ENCODE data around the gene GSTK1. TPM values are rescaled to one million over a fixed set of nuclear protein-coding genes. Genes with fewer than 3 reads are reported as not detected.

The GSTK1 gene
- total RNA-seq, 2 donors from 2014 or later = 214 to 269 TPM

DNA sequence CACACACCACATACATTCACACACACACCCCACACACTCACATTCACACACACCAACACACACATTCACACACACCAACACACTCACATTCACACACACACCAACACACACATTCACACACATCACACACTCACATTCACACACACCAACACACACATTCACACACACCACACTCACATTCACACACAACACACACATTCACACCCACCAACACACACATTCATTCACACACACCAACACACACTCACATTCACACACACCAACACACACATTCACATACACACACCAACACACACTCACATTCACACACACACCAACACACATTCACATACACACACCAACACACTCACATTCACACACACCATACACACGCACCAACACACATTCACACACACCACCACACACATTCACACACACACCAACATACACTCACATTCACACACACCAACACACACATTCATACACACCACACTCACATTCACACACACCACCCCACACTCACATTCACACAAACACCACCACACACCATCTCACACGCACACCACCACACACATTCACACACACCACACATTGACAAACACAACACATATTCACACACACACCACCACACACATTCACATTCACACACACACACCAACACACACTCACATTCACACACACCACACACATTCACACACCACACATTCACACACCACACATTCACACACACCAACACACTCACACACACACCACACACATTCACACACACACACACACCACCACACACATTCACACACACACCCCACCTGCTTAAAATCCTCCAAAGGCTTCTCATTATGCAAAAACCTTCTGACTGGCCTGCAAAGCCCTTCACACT lies 32.4 kb upstream of the GSTK1 start:
- H3K27ac Mint-ChIP-seq = no peak overlapping the region
- H3K27me3 Mint-ChIP-seq = peaks cover 6% of the 10 kb centered on the region
- peaks cover 7% of the 10 kb centered on the region for H3K9me3 Mint-ChIP-seq
- H3K36me3 Mint-ChIP-seq (ENCODE audit: low read depth) = no peaks in the 10 kb centered on the region
- no peak for ATAC-seq (replicated peaks)
- H3K4me3 Mint-ChIP-seq = no peak overlapping the region
- no peaks in the 10 kb centered on the region for H3K4me1 Mint-ChIP-seq

DNA sequence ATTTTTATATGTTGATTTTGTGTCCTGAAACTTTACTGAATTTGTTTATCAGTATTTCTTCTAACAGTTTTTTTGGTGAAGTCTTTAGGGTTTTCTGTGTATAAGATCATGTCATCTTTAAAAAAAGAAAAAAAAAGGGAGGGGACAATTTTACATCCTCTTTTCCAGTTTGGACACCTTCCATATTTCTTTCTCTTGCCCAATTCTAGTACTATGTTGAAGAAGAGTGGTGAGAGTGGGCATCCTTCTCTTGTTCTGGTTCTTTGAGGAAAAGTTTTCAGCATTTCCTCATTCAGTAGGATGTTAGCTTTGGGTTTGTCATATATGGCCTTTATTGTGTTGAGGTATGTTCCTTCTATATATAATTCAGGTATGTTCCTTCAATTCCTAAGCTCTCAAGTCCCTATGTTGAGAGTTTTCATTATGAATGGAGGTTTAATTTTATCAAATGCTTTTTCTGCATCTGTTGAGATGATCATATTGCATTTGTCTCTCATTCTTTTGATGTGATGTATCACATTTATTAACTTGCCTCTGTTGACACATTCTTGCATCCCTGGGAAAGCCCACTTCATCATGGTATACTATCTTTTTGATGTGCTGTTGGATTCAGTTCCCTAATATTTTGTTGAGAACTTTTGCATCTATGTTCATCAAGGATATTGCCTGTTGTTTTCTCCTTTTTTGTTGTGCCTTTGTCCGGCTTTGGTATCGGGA lies 29.3 kb upstream of the GSTK1 start:
- ATAC-seq (replicated peaks) = no peak
- no peaks in the 10 kb centered on the region for H3K36me3 Mint-ChIP-seq (ENCODE audit: low read depth)
- peaks cover 2% of the 10 kb centered on the region for H3K4me1 Mint-ChIP-seq
- H3K4me3 Mint-ChIP-seq = no peak overlapping the region
- peaks cover 24% of the 10 kb centered on the region for H3K9me3 Mint-ChIP-seq
- no peak overlapping the region for H3K27ac Mint-ChIP-seq
- H3K27me3 Mint-ChIP-seq = peaks cover 15% of the 10 kb centered on the region

- ATAC-seq (replicated peaks) = no peak
- Mint-ChIP-seq H3K36me3 (ENCODE audit: low read depth) (no peaks in the 10 kb centered on the region), H3K4me1 (peaks cover 5% of the 10 kb centered on the region), H3K9me3 (peaks cover 24% of the 10 kb centered on the region), H3K27me3 (peaks cover 15% of the 10 kb centered on the region), H3K27ac (no peak overlapping the region), H3K4me3 (no peak overlapping the region)
Observed at GRCh38 chr7:143234533-143234875, 28.7 kb upstream of the GSTK1 start.

DNA sequence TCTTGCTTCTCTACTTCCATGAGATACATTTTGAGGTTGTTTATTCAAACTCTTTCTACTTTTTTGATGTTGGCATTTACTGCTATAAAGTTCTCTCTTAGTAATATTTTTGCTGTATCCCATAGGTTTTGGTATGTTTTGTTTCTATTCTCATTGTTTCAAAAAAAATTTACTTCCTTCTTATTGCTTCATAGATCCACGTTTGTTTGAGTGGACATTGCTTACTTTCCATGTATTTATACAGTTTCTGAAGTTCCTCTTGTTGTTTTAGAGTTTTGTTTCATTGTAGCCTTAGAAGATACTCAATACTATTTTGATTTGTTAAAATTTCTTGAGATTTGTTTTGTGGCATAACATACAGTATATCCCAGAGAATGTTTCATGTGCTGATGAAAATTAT lies 27.7 kb upstream of the GSTK1 start:
- ATAC-seq (replicated peaks) = no peak
- Mint-ChIP-seq H3K9me3 (peaks cover 24% of the 10 kb centered on the region), H3K4me3 (no peak overlapping the region), H3K27ac (no peak overlapping the region), H3K4me1 (peaks cover 5% of the 10 kb centered on the region), H3K36me3 (ENCODE audit: low read depth) (no peaks in the 10 kb centered on the region), H3K27me3 (peaks cover 15% of the 10 kb centered on the region)

DNA sequence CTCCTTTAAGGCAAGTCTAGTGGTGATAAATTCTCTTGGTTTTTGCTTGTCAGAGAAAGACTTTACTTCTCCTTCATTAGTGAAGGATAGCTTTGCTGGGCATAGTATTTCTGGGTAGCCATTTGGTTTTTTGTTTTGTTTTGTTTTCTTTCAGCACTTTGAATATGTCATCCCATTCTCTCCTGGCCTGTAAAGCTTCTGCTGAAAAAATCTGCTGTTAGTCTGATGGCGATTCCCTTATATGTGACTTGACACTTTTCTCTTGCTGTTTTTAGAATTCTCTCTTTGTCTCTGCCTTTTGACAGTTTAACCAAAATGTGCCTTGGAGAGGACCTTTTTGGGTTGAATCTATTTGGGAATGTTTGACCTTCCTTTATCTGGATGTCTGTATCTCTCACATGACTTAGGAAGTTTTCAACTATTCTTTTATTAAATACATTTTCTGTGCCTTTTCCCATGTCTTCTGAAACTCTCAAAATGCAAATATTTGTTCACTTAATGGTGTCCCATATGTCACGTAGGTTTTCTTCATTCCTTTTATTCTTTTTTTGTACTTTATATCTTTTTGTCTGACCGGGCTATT lies 26.7 kb upstream of the GSTK1 start:
- no peak overlapping the region for H3K27ac Mint-ChIP-seq
- peaks cover 15% of the 10 kb centered on the region for H3K27me3 Mint-ChIP-seq
- no peak for ATAC-seq (replicated peaks)
- peaks cover 5% of the 10 kb centered on the region for H3K4me1 Mint-ChIP-seq
- no peaks in the 10 kb centered on the region for H3K36me3 Mint-ChIP-seq (ENCODE audit: low read depth)
- peaks cover 24% of the 10 kb centered on the region for H3K9me3 Mint-ChIP-seq
- H3K4me3 Mint-ChIP-seq = no peak overlapping the region

GRCh38 chr7:143237366-143237765 lies 25.9 kb upstream of the GSTK1 start:
- ATAC-seq (replicated peaks) = no peak
- H3K27me3 Mint-ChIP-seq = peaks cover 15% of the 10 kb centered on the region
- H3K4me3 Mint-ChIP-seq = no peak overlapping the region
- H3K27ac Mint-ChIP-seq = no peak overlapping the region
- peaks cover 5% of the 10 kb centered on the region for H3K4me1 Mint-ChIP-seq
- H3K36me3 Mint-ChIP-seq (ENCODE audit: low read depth) = no peaks in the 10 kb centered on the region
- peaks cover 24% of the 10 kb centered on the region for H3K9me3 Mint-ChIP-seq

- no peaks in the 10 kb centered on the region for H3K36me3 Mint-ChIP-seq (ENCODE audit: low read depth)
- ATAC-seq (replicated peaks) = no peak
- H3K27ac Mint-ChIP-seq = no peak overlapping the region
- H3K27me3 Mint-ChIP-seq = peaks cover 15% of the 10 kb centered on the region
- H3K9me3 Mint-ChIP-seq = peaks cover 24% of the 10 kb centered on the region
- H3K4me1 Mint-ChIP-seq = peaks cover 5% of the 10 kb centered on the region
- no peak overlapping the region for H3K4me3 Mint-ChIP-seq
Observed at GRCh38 chr7:143238289-143238980, 24.8 kb upstream of the GSTK1 start.

DNA sequence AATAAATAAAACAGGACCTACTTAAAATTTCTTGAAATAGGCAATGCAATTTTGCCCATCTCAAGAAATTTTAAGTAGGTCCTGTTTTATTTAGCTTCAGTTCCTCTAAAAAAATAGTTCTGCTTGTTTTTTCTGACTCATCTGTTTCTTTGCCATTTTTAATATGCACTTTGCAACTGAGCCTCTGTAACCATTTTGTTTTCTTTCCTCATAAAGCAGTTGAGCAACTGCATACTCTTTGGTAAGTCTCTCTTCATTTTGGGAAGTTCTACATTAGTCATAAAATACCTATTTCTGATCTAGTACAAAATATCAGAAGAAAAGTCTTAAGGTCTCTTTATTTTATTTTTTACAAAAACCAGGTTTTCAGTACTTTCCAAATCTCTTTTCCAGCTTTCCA lies 23.4 kb upstream of the GSTK1 start:
- Mint-ChIP-seq H3K27ac (peak overlapping the region; percentile 49), H3K36me3 (ENCODE audit: low read depth) (no peaks in the 10 kb centered on the region), H3K9me3 (peaks cover 24% of the 10 kb centered on the region), H3K4me1 (peaks cover 14% of the 10 kb centered on the region), H3K4me3 (no peak overlapping the region), H3K27me3 (peaks cover 15% of the 10 kb centered on the region)
- ATAC-seq (replicated peaks) = peak; percentile 46

DNA sequence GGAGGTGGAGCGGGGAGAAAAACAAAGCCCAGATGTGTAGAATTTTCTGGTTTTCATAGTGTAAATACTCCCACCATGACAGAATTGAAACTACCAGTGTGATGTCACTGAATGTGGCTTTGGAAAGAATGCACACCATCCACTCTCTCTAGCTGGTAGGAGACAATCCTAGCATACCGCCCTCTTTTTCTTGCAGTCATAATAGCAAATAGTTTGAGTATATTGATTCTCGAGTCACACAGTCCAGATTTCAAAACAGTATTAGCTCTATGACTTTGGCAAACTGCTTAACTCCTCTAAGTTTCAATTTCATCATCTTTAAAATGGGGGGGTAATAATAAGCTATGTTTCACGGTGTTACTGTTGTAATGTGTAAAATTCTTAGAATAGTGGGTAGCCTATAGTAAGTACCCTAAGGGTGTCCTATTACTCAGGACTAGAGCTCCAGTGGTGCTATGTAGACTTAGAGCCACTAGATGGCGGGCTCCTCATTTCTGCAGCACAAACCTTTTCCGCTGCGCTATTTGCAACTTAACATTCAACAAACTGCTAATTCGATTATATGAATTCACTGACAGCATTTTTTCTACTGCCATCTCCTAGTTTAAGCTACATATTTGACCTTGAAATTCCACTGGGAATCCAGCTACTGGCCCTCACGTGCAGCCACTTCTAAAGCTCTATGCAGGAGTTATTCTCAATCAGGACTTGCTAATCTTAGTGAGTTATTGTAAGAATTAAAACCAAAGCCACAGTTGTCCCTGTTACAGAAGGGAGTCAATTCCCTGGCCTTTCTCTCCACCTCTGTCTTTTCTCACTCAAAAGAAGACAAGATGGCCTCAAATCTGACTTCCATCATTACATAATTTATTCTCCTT lies 22.7 kb upstream of the GSTK1 start:
- ATAC-seq (replicated peaks) = peak; percentile 71
- peaks cover 20% of the 10 kb centered on the region for H3K9me3 Mint-ChIP-seq
- peak overlapping the region; percentile 50 for H3K4me3 Mint-ChIP-seq
- peaks cover 18% of the 10 kb centered on the region for H3K4me1 Mint-ChIP-seq
- peaks cover 11% of the 10 kb centered on the region for H3K27me3 Mint-ChIP-seq
- no peaks in the 10 kb centered on the region for H3K36me3 Mint-ChIP-seq (ENCODE audit: low read depth)
- peak overlapping the region; percentile 49 for H3K27ac Mint-ChIP-seq

DNA sequence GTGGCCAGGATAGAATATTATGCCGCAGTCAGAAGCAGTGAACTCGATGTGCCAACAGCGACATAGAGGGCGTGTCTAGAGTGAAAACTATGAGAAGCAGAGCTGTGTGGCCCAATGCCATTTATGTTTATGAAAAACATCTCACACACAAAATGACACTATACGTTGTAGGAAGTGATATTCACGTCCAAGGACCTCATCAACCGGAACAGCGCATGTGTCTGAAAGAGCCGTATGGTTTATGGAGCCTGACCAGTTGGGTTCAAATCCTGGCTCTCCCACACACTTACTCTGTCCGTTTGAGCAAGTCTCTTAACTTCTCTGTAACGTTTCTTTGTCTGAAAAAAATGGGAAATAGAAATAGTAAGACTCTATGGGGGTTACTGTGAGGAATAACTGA lies 20.9 kb upstream of the GSTK1 start:
- Mint-ChIP-seq H3K27ac (no peak overlapping the region), H3K4me1 (peaks cover 36% of the 10 kb centered on the region), H3K36me3 (ENCODE audit: low read depth) (no peaks in the 10 kb centered on the region), H3K4me3 (no peak overlapping the region), H3K9me3 (peaks cover 2% of the 10 kb centered on the region), H3K27me3 (peaks cover under 1% of the 10 kb centered on the region)
- ATAC-seq (replicated peaks) = no peak

GRCh38 chr7:143243111-143243510 lies 20.1 kb upstream of the GSTK1 start:
- ATAC-seq (replicated peaks) = no peak
- H3K36me3 Mint-ChIP-seq (ENCODE audit: low read depth) = no peaks in the 10 kb centered on the region
- H3K4me3 Mint-ChIP-seq = no peak overlapping the region
- no peaks in the 10 kb centered on the region for H3K9me3 Mint-ChIP-seq
- H3K27me3 Mint-ChIP-seq = no peaks in the 10 kb centered on the region
- peaks cover 38% of the 10 kb centered on the region for H3K4me1 Mint-ChIP-seq
- no peak overlapping the region for H3K27ac Mint-ChIP-seq

- Mint-ChIP-seq H3K27me3 (no peaks in the 10 kb centered on the region), H3K36me3 (ENCODE audit: low read depth) (no peaks in the 10 kb centered on the region), H3K27ac (peak overlapping the region; percentile 68), H3K9me3 (no peaks in the 10 kb centered on the region), H3K4me3 (peak overlapping the region; percentile 63), H3K4me1 (peaks cover 38% of the 10 kb centered on the region)
- ATAC-seq (replicated peaks) = no peak
Observed at GRCh38 chr7:143243614-143244013, 19.6 kb upstream of the GSTK1 start.

GRCh38 chr7:143244321-143244720 lies 18.9 kb upstream of the GSTK1 start:
- H3K4me3 Mint-ChIP-seq = peak overlapping the region; percentile 63

GRCh38 chr7:143245123-143245522 lies 18.1 kb upstream of the GSTK1 start:
- peaks cover 46% of the 10 kb centered on the region for H3K4me1 Mint-ChIP-seq
- H3K9me3 Mint-ChIP-seq = no peaks in the 10 kb centered on the region
- peak overlapping the region; percentile 86 for H3K27ac Mint-ChIP-seq
- peak overlapping the region; percentile 63 for H3K4me3 Mint-ChIP-seq
- H3K36me3 Mint-ChIP-seq (ENCODE audit: low read depth) = no peaks in the 10 kb centered on the region
- peak; percentile 81 for ATAC-seq (replicated peaks)
- H3K27me3 Mint-ChIP-seq = no peaks in the 10 kb centered on the region

More at GRCh38 chr7:143244321-143244720, 18.9 kb upstream of the GSTK1 start:
- Mint-ChIP-seq H3K27ac (peak overlapping the region; percentile 68), H3K36me3 (ENCODE audit: low read depth) (no peaks in the 10 kb centered on the region), H3K4me1 (peaks cover 38% of the 10 kb centered on the region), H3K9me3 (no peaks in the 10 kb centered on the region), H3K27me3 (no peaks in the 10 kb centered on the region)
- no peak for ATAC-seq (replicated peaks)

All from activated T-helper 17 cell treated with anti-CD3 and anti-CD28 coated beads, Interleukin-2, amount 50 U/mL, for 72 hours (primary cell).